GM21529 (cell line): Measurements from ENCODE around the gene PCDHGA11.
"Not testable (repeated sequence)": the region's sequence is repeated elsewhere in the genome, so short reads cannot be mapped to it uniquely, and the experiment has no call there.

Experiments used
- ATAC-seq: cut with Tn5 transposase; IDR thresholded peaks from one replicate; pipeline ENCODE4 v1.9.1; 2021; ENCODE audit not compliant: unreplicated experiment

Gene PCDHGA11

GRCh38 chr5:141398608-141399007 lies 22.2 kb upstream of the PCDHGA11 start:
- ATAC-seq, result no peak

- no peak for ATAC-seq
These were observed 21.1 kb upstream of the PCDHGA11 start for GRCh38 chr5:141399555-141400258.

GRCh38 chr5:141402553-141403243 lies 18.2 kb upstream of the PCDHGA11 start, which contains the start of gene PCDHGA9:
PCDHGA9 (plus strand) TSS chr5:141402778; CDS start chr5:141402953, 175 bp downstream.
- no peak for ATAC-seq

- no peak for ATAC-seq
These were observed 17.5 kb upstream of the PCDHGA11 start for GRCh38 chr5:141403387-141403786.

DNA sequence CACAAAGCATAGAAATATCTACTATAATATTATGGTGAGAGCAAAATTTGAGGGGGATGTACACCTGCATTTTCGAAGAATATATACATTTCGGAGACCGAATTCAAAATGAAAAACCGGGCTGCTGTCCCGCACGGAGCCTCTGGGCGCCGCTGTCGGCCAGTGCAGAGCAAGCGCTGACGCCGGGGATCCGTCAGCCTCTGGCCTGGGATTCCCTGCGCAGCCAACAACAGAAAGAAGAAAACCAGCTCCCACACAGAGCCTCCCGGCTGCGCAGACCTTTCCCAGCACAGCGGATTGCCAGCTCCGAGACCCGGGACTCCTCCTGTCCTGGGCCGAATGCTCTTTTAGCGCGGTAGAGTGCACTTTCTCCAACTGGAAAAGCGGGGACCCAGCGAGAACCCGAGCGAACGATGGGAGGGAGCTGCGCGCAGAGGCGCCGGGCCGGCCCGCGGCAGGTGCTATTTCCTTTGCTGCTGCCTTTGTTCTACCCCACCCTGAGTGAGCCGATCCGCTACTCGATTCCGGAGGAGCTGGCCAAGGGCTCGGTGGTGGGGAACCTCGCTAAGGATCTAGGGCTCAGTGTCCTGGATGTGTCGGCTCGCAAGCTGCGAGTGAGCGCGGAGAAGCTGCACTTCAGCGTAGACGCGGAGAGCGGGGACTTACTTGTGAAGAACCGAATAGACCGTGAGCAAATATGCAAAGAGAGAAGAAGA lies 12.9 kb upstream of the PCDHGA11 start, which contains the start of gene PCDHGB6:
Gene PCDHGB6 (plus strand): TSS at position 232 of the 716 bp plus-strand sequence. CDS start 182 bp downstream, at position 414.
- peak; percentile 75 for ATAC-seq

- ATAC-seq, result no peak
These were observed 11.1 kb upstream of the PCDHGA11 start for GRCh38 chr5:141409598-141410306.

- no peak for ATAC-seq
These were observed 9.3 kb upstream of the PCDHGA11 start for GRCh38 chr5:141411575-141411974.

DNA sequence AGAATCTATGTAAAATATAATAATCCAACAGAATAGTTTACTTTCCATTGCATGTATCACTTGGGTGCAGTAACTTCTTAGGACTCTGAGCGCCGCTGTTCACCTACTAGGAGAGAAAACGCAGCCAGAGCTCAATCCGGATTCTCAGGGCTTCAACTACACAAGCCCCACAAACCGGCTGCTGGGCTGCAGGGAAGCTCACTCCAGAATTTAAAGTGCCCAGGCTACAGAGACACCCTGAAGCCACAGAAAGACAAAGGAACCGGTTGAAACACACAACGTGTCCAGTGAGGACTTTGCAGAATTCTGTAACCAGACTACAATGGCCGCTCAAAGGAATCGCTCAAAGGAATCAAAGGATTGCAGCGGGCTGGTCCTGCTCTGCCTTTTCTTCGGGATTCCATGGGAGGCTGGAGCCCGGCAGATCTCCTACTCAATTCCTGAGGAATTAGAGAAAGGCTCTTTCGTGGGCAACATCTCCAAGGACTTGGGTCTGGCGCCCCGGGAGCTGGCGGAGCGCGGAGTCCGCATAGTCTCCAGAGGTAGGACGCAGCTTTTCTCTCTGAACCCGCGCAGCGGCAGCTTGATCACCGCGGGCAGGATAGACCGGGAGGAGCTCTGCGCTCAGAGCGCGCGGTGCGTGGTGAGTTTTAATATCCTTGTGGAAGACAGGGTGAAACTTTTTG lies 7.9 kb upstream of the PCDHGA11 start, which contains the start of gene PCDHGA10:
Gene PCDHGA10 (plus strand): TSS at position 134 of the 686 bp plus-strand sequence. CDS start 189 bp downstream, at position 323.
- peak; percentile 68 for ATAC-seq

GRCh38 chr5:141413540-141414069 lies 7.2 kb upstream of the PCDHGA11 start:
- ATAC-seq, result no peak

GRCh38 chr5:141414548-141415274 lies 6.1 kb upstream of the PCDHGA11 start:
- ATAC-seq, result not testable (repeated sequence)

- ATAC-seq, result not testable (repeated sequence)
These were observed 5.6 kb upstream of the PCDHGA11 start for GRCh38 chr5:141415275-141415618.

GRCh38 chr5:141417494-141418172 lies 3.2 kb upstream of the PCDHGA11 start, which contains the start of gene PCDHGB7:
PCDHGB7 (plus strand) TSS chr5:141417677; CDS start chr5:141417860, 183 bp downstream.
- peak; percentile 73 for ATAC-seq

DNA sequence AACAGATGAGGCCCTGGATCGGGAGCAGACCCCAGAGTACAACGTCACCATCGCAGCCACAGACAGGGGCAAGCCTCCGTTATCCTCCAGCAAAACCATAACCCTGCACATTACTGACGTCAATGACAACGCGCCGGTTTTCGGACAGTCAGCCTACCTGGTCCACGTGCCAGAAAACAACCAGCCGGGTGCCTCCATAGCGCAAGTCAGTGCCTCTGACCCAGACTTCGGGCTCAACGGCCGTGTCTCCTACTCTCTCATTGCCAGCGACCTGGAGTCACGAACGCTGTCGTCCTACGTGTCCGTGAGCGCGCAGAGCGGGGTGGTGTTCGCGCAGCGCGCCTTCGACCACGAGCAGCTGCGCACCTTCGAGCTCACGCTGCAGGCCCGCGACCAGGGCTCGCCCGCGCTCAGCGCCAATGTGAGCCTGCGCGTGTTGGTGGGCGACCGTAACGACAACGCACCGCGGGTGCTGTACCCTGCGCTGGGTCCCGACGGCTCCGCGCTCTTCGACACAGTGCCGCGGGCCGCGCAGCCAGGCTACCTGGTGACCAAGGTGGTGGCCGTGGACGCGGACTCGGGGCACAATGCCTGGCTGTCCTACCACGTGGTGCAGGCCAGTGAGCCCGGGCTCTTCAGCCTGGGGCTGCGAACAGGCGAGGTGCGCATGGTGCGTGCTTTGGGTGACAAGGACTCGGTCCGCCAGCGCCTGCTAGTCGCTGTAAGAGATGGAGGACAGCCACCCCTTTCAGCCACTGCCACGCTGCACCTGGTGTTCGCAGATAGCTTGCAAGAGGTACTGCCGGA lies 1.6 kb upstream of the PCDHGA11 start:
- no peak for ATAC-seq

GRCh38 chr5:141421489-141421855 lies 621 bp downstream of the PCDHGA11 start:
- no peak for ATAC-seq

GRCh38 chr5:141422742-141423291 lies 2.0 kb downstream of the PCDHGA11 start:
- ATAC-seq, result no peak

GRCh38 chr5:141427783-141428426 lies 7.1 kb downstream of the PCDHGA11 start:
- ATAC-seq, result no peak
